ENCODE results near the gene SERINC4. TPM values are rescaled to one million over a fixed set of nuclear protein-coding genes. Genes with fewer than 3 reads are reported as not detected.
"Not testable (repeated sequence)": the region's sequence is repeated elsewhere in the genome, so short reads cannot be mapped to it uniquely, and the experiment has no call there.

SERINC4 gene
- total RNA-seq, 2 donors from 2014 or later, result not detected

GRCh38 chr15:43828061-43828657, 28.1 kb upstream of the SERINC4 start:
- Histone ChIP-seq H3K27ac (peak overlapping the region in 1 of 4 donors; percentile 7), H3K36me3 (replicated peaks in 1 of 2; ENCODE audit: insufficient read depth in 1 of 2, low read depth in 2 of 2) (no peaks in the 10 kb centered on the region), H3K4me3 (no peak overlapping the region), H3K4me1 (peaks cover 26% of the 10 kb centered on the region), H3K27me3 (no peaks in the 10 kb centered on the region), H3K9me3 (no peaks in the 10 kb centered on the region)
- DNase-seq, result no peak
- no peak for ATAC-seq
- WGBS, 2 donors, result 59 to 69% methylated on average over 6 of the region's 6 CpGs
- intact Hi-C loops (cut with DNase I), result no loop called here
- TF ChIP-seq CTCF (IDR thresholded peaks at IDR 0.05) (no peak), POLR2A (IDR thresholded peaks at IDR 0.05) (no peak)

- Histone ChIP-seq H3K27me3 (no peaks in the 10 kb centered on the region), H3K36me3 (replicated peaks in 1 of 2; ENCODE audit: insufficient read depth in 1 of 2, low read depth in 2 of 2) (no peaks in the 10 kb centered on the region), H3K4me3 (peak within 1 kb of the TSS in 1 of 2 donors; percentile 30), H3K27ac (peak within 1 kb of the TSS; percentile 21 to 76 (median 68)), H3K4me1 (peaks cover 39% of the 10 kb centered on the region), H3K9me3 (no peaks in the 10 kb centered on the region)
- intact Hi-C loops (cut with DNase I), result no loop called here
- ATAC-seq, result peak; percentile 73
- 2 to 9% methylated on average over 12 to 48 of the region's 48 CpGs for WGBS, 2 donors
- DNase-seq, result peak; percentile 81 to 88 (median 84)
- peak in 1 of 7 experiments; percentile 6 for TF ChIP-seq CTCF (IDR thresholded peaks at IDR 0.05)
- TF ChIP-seq POLR2A (IDR thresholded peaks at IDR 0.05), result peak in 2 of 3 donors; percentile 60 to 71
Observed at GRCh38 chr15:43826508-43827341, 26.7 kb upstream of the SERINC4 start, which contains the start of gene WDR76. TSS of gene WDR76 (plus strand) at chr15:43827002. CDS start at chr15:43827033, 31 bp downstream.

GRCh38 chr15:43826029-43826507, 26.0 kb upstream of the SERINC4 start:
- H3K9me3 ChIP-seq, result no peaks in the 10 kb centered on the region
- peak overlapping the region in 3 of 4 donors; percentile 66 to 76 (median 70) for H3K27ac ChIP-seq
- no peaks in the 10 kb centered on the region for H3K27me3 ChIP-seq
- 92 to 93% methylated on average over 11 of the region's 11 CpGs for WGBS, 2 donors
- DNase-seq (no peak), ATAC-seq (no peak)
- peaks cover 44% of the 10 kb centered on the region for H3K4me1 ChIP-seq
- TF ChIP-seq CTCF (IDR thresholded peaks at IDR 0.05), result no peak
- no peaks in the 10 kb centered on the region for H3K36me3 ChIP-seq (replicated peaks in 1 of 2; ENCODE audit: insufficient read depth in 1 of 2, low read depth in 2 of 2)
- H3K4me3 ChIP-seq, result no peak overlapping the region
- intact Hi-C loops (cut with DNase I), result no loop called here

GRCh38 chr15:43825305-43825704, 25.3 kb upstream of the SERINC4 start:
- 83 to 90% methylated on average over 10 to 11 of the region's 11 CpGs for whole genome bisulfite sequencing, 2 donors
- H3K27ac ChIP-seq; DNase-seq; H3K4me3 ChIP-seq; intact Hi-C loops (cut with DNase I); H3K27me3 ChIP-seq; H3K9me3 ChIP-seq; ATAC-seq; H3K36me3 ChIP-seq (replicated peaks in 1 of 2; ENCODE audit: insufficient read depth in 1 of 2, low read depth in 2 of 2): not testable (repeated sequence)
- peaks cover 44% of the 10 kb centered on the region for H3K4me1 ChIP-seq

All from body of pancreas (tissue), 4 donors.